Mononuclear cell (primary cell): Measurements from ENCODE around the gene TTPAL. TPM values are rescaled to one million over a fixed set of nuclear protein-coding genes. Genes with fewer than 3 reads are reported as not detected.
A peak's percentile ranks its signal among the peaks of the same experiment; 100 is the strongest.

ENCODE experiments used
- H3K27me3 ChIP-seq: 2 replicates; pipeline ENCODE4 v1.6.0; 2011; ENCODE audit warnings: low read length, control low read depth; ENCODE audit not compliant: insufficient read depth
- H3K4me1 ChIP-seq: 2 replicates; pipeline ENCODE4 v1.5.1; 2011; ENCODE audit warnings: mild to moderate bottlenecking, low read length, control low read depth; ENCODE audit not compliant: insufficient read depth
- H3K4me3 ChIP-seq: 2 replicates; pipeline ENCODE4 v1.5.1; 2011; ENCODE audit warnings: mild to moderate bottlenecking, low read length, moderate library complexity
- H3K9me3 ChIP-seq: 2 replicates; pipeline ENCODE4 v1.5.1; 2011; ENCODE audit warnings: low read depth, mild to moderate bottlenecking, control low read depth, low read length
- total RNA-seq: library from RNA; depleted of rRNA; stranded (reverse); fragments of >200 nt; gene quantifications from one replicate; pipeline ENCODE4 v1.2.3, GENCODE V29; 2012

Gene TTPAL, protein sequence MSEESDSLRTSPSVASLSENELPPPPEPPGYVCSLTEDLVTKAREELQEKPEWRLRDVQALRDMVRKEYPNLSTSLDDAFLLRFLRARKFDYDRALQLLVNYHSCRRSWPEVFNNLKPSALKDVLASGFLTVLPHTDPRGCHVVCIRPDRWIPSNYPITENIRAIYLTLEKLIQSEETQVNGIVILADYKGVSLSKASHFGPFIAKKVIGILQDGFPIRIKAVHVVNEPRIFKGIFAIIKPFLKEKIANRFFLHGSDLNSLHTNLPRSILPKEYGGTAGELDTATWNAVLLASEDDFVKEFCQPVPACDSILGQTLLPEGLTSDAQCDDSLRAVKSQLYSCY
- total RNA-seq = 4.7 TPM

DNA sequence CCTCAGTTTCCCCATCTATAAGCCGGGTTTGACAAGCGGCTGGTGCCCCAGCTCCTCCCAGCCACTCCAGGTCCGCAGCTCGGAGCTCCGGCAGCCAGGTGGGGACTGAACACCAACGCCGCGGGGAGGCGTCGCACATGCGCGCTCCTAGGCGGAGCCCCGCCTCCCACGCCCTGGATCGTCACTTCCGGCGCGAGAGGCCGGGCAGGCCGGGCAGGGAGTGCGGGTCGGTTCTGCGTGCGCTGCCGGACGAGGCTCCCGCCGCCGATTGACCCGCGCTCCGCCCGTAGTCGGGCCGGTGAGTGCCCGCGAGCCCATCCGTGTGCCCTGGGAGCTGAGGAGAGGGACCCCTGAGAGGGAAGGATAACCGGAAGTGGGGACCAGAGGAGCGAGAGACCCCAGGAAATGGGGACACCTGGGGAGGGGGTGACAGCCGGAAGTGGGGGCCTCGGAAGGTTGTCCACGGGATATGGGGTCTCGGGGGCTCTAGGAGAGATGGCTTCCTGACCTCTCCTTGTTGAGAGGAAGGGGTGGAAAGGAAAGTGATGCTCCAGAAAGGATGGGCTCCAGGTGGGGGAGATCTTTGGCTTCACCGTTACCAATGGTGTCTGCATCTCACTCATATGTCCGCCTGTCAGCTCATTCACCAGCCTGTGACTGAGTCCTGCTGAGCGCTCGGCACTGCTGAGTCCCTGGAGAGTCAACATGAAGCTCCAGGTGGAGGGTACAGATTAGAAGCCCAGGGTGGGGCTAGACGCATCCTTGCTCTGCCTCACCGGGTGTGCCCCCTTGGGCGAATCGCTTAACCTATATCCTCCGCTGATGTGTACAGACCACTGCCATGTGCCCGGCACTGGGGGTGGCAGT lies at the start of gene TTPAL:
Gene TTPAL, plus strand, starts transcription at position 181 of the 867 bp plus-strand sequence. CDS start 4,126 bp downstream, outside the sequence.
- Histone ChIP-seq H3K4me1 (peaks cover 22% of the 10 kb centered on the region), H3K27me3 (no peaks in the 10 kb centered on the region), H3K4me3 (peak within 1 kb of the TSS; percentile 71), H3K9me3 (no peaks in the 10 kb centered on the region)

DNA sequence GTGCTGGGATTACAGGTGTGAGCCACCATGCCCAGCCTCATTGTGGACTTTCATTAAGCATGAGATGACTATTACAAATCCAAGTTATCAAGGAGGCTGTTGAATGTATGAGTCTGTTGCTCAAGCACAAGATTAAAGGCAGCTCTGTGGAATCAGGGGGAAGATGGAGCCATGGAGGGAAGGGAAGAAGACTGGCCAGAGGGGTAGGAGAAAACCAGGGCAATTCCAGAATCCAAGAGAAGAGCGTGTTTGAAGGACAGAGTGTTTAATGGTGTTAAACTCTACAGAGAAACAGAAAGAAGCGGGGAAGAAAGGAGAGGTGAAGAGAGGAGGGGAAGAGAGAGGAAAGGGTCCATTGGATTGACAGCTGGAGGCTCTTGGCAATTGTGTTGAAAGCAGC lies 49.8 kb upstream of the TTPAL start:
- H3K9me3 ChIP-seq = no peaks in the 10 kb centered on the region
- H3K4me1 ChIP-seq = no peaks in the 10 kb centered on the region
- no peak overlapping the region for H3K4me3 ChIP-seq
- no peaks in the 10 kb centered on the region for H3K27me3 ChIP-seq

DNA sequence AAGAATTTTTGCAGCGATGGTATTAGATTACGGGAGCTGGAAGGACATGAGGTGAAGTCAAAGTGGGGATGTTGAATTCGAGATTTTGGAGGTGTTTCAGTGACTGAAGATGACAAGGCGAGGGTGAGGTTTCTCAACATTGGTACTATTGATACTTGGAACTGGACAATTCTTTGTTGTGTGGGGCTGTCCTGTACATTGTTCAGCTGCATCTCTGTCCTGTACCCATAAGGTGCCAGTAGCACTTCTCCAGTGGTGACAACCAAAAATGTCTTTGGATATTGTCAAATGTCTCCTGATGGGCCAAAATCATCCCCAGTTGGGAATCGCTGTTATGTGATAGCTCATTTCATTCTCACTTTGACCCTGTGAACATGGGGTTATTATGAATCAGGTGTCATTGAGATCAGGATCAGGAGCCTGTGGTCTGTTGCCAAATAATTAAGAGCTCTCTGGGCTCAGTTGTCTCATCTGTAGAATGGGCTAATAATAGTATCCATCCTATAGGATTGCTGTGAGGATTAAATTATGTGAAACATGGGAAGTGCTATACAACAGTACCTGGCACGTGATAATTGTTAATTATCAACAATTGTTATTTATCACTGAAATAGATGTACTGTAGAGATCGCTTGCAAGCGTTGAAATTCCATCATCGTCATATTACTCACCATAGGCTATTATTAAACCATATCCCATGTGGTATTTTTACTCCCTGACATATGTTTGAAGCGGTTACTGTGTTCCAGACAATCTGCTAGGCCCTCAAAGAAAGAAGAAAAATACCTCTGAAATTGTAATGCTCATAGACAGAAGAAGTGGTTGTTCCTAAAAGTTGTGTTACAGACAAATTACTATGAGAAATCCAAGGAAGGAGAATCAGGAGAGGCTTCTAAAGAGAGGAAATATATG lies 48.5 kb upstream of the TTPAL start:
- no peaks in the 10 kb centered on the region for H3K9me3 ChIP-seq
- no peak overlapping the region for H3K4me3 ChIP-seq
- H3K27me3 ChIP-seq = no peaks in the 10 kb centered on the region
- H3K4me1 ChIP-seq = no peaks in the 10 kb centered on the region

DNA sequence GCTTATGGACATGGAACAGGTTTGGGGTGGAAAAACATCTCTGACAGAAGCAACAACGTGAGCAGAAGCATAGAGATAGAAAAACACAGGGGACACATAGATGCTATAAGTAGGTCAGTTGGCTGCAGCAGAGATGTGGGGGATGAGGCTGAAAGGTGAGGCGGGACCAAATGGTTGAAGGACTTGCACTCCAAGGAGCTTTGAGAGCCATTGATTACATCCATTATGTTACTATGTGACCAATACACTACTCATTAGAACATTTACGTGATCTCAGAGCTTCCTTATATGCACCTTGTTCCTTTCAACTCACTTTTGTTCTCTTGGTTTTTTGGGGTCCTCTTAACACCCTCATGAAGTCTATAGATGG lies 47.9 kb upstream of the TTPAL start:
- Histone ChIP-seq H3K4me3 (no peak overlapping the region), H3K9me3 (no peaks in the 10 kb centered on the region), H3K4me1 (no peaks in the 10 kb centered on the region), H3K27me3 (no peaks in the 10 kb centered on the region)

DNA sequence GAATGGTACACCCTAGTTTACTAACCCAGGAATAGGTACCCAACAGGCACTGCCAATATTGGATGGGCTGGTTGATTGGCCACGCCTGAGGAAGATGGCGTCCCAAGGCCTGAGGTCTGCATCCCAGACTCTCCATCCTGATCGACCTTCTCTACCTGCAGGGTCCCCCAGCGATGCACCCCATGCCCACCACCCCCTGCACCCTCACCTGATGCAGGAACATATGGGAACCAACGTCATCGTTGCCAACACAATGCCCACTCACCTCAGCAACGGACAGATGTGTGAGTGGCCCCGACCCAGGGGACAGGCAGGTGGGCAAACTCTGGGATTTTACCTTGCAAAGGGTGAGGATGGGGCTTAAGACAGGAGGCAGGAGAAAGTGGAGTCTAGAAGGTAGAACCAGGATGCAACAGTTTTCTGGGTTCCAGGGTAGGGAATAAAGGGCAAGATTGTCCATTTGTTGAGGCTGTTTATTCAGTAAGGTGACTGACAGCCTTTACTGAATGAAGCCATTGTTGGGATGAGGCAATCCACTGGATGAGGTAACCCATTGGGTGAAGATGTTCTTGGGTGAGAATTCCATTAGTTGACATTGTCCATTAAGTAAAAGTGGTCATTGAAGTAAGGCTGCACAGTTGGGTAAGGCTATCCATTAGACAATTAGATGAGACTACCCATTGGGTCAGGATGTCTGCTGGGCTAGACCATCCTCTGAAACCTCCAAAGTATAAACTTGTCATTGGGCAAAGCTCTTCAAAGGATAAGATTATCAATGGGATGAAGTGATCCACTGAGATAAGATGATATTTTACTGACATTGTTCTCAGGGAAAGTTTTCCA lies 47.3 kb upstream of the TTPAL start:
- no peak overlapping the region for H3K4me3 ChIP-seq
- H3K4me1 ChIP-seq = no peaks in the 10 kb centered on the region
- H3K9me3 ChIP-seq = no peaks in the 10 kb centered on the region
- H3K27me3 ChIP-seq = no peaks in the 10 kb centered on the region

DNA sequence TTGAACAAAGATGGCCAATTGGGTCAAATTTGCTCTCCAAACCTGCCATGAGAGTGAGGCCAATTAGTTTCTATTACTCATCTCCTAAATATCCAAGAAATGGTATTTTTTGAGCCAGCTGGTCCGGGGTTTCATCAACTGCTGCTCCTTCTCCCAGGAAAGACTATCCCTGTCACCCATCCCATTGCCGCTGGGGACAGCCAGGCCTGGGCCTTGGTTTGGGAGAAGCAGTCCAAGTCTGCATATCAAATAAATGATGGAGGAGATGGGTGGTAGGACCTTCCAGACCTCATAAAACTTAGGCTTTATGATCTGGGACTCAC lies 46.7 kb upstream of the TTPAL start:
- no peaks in the 10 kb centered on the region for H3K4me1 ChIP-seq
- H3K4me3 ChIP-seq = no peak overlapping the region
- H3K27me3 ChIP-seq = no peaks in the 10 kb centered on the region
- H3K9me3 ChIP-seq = no peaks in the 10 kb centered on the region

DNA sequence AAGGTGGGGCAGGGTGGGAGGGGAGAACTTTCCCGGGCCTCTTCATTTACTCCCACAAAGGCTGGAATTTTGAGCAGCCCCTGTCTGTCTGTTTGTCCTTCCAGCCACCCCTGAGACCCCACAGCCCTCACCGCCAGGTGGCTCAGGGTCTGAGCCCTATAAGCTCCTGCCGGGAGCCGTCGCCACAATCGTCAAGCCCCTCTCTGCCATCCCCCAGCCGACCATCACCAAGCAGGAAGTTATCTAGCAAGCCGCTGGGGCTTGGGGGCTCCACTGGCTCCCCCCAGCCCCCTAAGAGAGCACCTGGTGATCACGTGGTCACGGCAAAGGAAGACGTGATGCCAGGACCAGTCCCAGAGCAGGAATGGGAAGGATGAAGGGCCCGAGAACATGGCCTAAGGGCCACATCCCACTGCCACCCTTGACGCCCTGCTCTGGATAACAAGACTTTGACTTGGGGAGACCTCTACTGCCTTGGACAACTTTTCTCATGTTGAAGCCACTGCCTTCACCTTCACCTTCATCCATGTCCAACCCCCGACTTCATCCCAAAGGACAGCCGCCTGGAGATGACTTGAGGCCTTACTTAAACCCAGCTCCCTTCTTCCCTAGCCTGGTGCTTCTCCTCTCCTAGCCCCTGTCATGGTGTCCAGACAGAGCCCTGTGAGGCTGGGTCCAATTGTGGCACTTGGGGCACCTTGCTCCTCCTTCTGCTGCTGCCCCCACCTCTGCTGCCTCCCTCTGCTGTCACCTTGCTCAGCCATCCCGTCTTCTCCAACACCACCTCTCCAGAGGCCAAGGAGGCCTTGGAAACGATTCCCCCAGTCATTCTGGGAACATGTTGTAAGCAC lies 46.0 kb upstream of the TTPAL start:
- Histone ChIP-seq H3K9me3 (no peaks in the 10 kb centered on the region), H3K4me3 (no peak overlapping the region), H3K27me3 (no peaks in the 10 kb centered on the region), H3K4me1 (no peaks in the 10 kb centered on the region)

DNA sequence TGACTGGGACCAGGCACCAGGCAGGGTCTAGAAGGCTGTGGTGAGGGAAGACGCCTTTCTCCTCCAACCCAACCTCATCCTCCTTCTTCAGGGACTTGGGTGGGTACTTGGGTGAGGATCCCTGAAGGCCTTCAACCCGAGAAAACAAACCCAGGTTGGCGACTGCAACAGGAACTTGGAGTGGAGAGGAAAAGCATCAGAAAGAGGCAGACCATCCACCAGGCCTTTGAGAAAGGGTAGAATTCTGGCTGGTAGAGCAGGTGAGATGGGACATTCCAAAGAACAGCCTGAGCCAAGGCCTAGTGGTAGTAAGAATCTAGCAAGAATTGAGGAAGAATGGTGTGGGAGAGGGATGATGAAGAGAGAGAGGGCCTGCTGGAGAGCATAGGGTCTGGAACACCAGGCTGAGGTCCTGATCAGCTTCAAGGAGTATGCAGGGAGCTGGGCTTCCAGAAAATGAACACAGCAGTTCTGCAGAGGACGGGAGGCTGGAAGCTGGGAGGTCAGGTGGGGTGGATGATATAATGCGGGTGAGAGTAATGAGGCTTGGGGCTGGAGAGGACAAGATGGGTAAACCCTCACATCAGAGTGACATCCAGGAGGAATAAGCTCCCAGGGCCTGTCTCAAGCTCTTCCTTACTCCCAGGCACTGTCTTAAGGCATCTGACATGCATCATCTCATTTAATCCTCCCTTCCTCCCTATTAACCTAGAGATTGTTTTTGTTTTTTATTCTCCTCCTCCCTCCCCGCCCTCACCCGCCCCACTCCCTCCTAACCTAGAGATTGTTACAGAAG lies 45.2 kb upstream of the TTPAL start:
- H3K27me3 ChIP-seq = no peaks in the 10 kb centered on the region
- H3K4me1 ChIP-seq = no peaks in the 10 kb centered on the region
- no peak overlapping the region for H3K4me3 ChIP-seq
- no peaks in the 10 kb centered on the region for H3K9me3 ChIP-seq

DNA sequence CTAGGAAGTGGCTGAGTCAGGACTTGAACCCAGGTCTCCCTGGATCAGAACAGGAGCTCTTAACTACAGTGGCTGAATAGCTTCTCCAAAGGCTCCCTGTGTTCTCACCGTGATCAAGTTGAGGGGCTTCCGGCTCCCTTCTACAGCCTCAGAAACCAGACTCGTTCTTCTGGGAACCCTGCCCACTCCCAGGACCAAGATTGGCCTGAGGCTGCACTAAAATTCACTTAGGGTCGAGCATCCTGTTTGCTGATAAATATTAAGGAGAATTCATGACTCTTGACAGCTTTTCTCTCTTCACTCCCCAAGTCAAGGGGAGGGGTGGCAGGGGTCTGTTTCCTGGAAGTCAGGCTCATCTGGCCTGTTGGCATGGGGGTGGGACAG lies 44.6 kb upstream of the TTPAL start:
- Histone ChIP-seq H3K9me3 (no peaks in the 10 kb centered on the region), H3K4me1 (no peaks in the 10 kb centered on the region), H3K4me3 (no peak overlapping the region), H3K27me3 (no peaks in the 10 kb centered on the region)

DNA sequence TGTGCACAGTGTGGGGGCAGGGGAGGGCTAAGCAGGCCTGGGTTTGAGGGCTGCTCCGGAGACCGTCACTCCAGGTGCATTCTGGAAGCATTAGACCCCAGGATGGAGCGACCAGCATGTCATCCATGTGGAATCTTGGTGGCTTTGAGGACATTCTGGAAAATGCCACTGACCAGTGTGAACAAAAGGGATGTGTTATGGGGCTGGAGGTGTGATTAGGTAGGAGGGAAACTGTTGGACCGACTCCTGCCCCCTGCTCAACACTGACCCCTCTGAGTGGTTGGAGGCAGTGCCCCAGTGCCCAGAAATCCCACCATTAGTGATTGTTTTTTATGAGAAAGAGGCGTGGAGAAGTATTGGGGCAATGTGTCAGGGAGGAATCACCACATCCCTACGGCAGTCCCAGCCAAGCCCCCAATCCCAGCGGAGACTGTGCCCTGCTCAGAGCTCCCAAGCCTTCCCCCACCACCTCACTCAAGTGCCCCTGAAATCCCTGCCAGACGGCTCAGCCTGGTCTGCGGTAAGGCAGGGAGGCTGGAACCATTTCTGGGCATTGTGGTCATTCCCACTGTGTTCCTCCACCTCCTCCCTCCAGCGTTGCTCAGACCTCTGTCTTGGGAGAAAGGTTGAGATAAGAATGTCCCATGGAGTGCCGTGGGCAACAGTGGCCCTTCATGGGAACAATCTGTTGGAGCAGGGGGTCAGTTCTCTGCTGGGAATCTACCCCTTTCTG lies 44.0 kb upstream of the TTPAL start:
- Histone ChIP-seq H3K4me1 (no peaks in the 10 kb centered on the region), H3K4me3 (no peak overlapping the region), H3K27me3 (no peaks in the 10 kb centered on the region), H3K9me3 (no peaks in the 10 kb centered on the region)

DNA sequence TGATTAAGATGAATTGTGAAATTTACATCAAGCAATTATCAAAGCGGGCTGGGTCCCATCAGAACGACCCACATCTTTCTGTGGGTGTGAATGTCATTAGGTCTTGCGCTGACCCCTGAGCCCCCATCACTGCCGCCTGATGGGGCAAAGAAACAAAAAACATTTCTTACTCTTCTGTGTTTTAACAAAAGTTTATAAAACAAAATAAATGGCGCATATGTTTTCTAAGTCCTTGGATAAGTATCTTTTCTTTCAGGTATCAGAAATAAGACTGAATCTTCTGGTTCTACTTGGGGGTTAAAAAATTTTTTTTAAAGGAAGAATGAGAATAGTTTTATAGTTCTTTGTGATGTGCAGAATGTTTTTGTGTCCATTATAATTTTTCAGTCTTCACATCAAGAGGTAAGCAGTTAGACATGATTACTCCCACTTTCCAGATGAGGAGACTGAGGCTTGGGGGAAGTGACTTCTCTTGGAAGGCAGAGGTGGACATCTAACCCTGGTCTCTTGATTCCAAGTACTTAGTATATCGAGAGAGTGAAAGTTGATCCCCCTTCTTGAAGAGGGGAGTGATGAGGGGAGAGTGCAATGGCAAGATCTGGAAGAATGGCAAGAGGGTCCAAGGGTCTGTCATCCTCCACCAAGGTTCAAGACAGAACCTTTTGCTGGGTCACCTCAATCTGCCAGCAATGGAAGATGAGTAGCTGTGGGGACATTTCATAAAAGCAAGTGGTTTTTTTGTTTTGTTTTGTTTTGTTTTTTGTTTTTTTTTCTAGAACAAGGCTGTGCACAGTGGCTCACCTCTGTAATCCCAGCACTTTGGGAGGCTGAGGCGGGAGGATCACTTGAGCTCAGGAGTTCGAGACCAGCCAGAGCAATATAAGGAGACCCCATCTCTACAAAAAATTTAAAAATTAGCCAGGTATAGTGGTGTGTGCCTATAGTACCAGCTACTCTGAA lies 42.8 kb upstream of the TTPAL start:
- no peaks in the 10 kb centered on the region for H3K27me3 ChIP-seq
- no peaks in the 10 kb centered on the region for H3K4me1 ChIP-seq
- H3K9me3 ChIP-seq = no peaks in the 10 kb centered on the region
- H3K4me3 ChIP-seq = no peak overlapping the region
